SH-SY5Y (cell line): Measurements from ENCODE around the gene PTH2.

Source experiments
- GATA2 ChIP-seq: IDR thresholded peaks from 2 replicates; pipeline ENCODE4 v1.6.1; 2011; ENCODE audit warnings: mild to moderate bottlenecking, low read depth, low read length
- GATA3 ChIP-seq: IDR thresholded peaks from 2 replicates; pipeline ENCODE4 v1.6.1; 2011; ENCODE audit warnings: low read depth, mild to moderate bottlenecking, low read length, moderate library complexity

DNA sequence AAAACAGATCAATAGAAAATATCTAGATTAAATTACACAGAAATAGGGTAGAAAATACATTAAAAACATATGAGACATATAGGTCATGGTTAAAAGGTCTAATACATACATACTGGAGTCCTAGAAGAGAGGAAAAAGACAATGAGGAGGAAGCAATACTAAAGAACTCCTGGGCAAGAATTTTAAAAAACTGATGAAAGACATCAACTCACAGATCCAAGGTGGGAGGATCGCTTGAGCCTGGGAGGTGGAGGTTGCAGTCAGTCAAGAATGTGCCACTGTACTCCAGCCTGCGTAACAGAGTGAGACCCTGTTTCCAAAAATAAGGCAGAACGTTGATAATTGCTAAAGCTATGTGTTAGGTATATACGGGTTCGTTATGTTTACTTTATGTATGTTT lies 40.6 kb downstream of the PTH2 start:
- TF ChIP-seq GATA2 (no peak), GATA3 (no peak)
